Omental fat pad (tissue), 4 donors: ENCODE data around the gene RPP25L. TPM values are rescaled to one million over a fixed set of nuclear protein-coding genes. Genes with fewer than 3 reads are reported as not detected.
A peak's percentile ranks its signal among the peaks of the same experiment; 100 is the strongest.

Experiments
- ATAC-seq: fragments of 150-250 bp; one replicate; pipeline ENCODE4 v1.9.1; 2016; ENCODE audit warnings: mild to moderate bottlenecking, moderate library complexity; ENCODE audit not compliant: low FRiP score
- DNase-seq: peaks from one replicate; pipeline ENCODE4 v3.0.0-alpha.2; 2019; ENCODE audit warnings: low spot score
- CTCF ChIP-seq, 3 donors: fragments of 450-650 bp; IDR thresholded peaks; one replicate each; pipeline ENCODE4 v1.5.1; 2016 to 2017; ENCODE audit warnings: antibody characterized with exemption in 3 of 3, mild to moderate bottlenecking in 3 of 3, moderate library complexity in 2 of 3
- total RNA-seq, 4 donors: library from RNA; depleted of rRNA; stranded (reverse); fragments of >200 nt; gene quantifications; one replicate each; pipeline ENCODE4 v1.1.0, GENCODE V29; 2016

The RPP25L gene
- 10 to 100 TPM; 13.3 to 28.1 (median 23.1) TPM for total RNA-seq

- peak; percentile 50 for DNase-seq
- ATAC-seq, result peak; percentile 96
- TF ChIP-seq CTCF (IDR thresholded peaks at IDR 0.05), result no peak
Observed at GRCh38 chr9:34611811-34612787, at the start of gene RPP25L. RPP25L (minus strand) TSS chr9:34612097; CDS start chr9:34611296, 801 bp downstream.

GRCh38 chr9:34659592-34660253 is 47.8 kb upstream of the RPP25L start:
- no peak for TF ChIP-seq CTCF (IDR thresholded peaks at IDR 0.05)
- ATAC-seq (no peak), DNase-seq (no peak)

- DNase-seq, result no peak
- ATAC-seq, result no peak
- no peak for TF ChIP-seq CTCF (IDR thresholded peaks at IDR 0.05)
Observed at GRCh38 chr9:34658461-34658860, 46.6 kb upstream of the RPP25L start.

GRCh38 chr9:34656992-34657391 is 45.1 kb upstream of the RPP25L start:
- DNase-seq (no peak), ATAC-seq (no peak)

GRCh38 chr9:34655394-34655793 is 43.5 kb upstream of the RPP25L start:
- no peak for TF ChIP-seq CTCF (IDR thresholded peaks at IDR 0.05)
- ATAC-seq, result no peak
- DNase-seq, result no peak

More at GRCh38 chr9:34656992-34657391, 45.1 kb upstream of the RPP25L start:
- no peak for TF ChIP-seq CTCF (IDR thresholded peaks at IDR 0.05)

- DNase-seq, result no peak
- no peak for TF ChIP-seq CTCF (IDR thresholded peaks at IDR 0.05)
- ATAC-seq, result peak; percentile 48
Observed at GRCh38 chr9:34654323-34655051, 42.6 kb upstream of the RPP25L start.
